ENCODE data around the gene MSH3. TPM values are rescaled to one million over a fixed set of nuclear protein-coding genes. Genes with fewer than 3 reads are reported as not detected.

Gene MSH3
- polyA plus RNA-seq, 3 donors: 4.5 to 9.9 (median 8.0) TPM

GRCh38 chr5:80654054-80654390 lies 430 bp upstream of the MSH3 start:
- peak overlapping the region; percentile 83 for H3K9ac ChIP-seq (ENCODE audit: insufficient read depth, low read length, poor library complexity, severe bottlenecking)
- Mint-ChIP-seq H3K9me3 (peaks cover 0 to 2% (median 0%) of the 10 kb centered on the region in 7 donors), H3K27ac (peak overlapping the region in 1 of 7 donors; percentile 65), H3K4me3 (peak overlapping the region; percentile 73 to 87), H3K27me3 (ENCODE audit: low read depth in 3 of 3) (no peaks in the 10 kb centered on the region), H3K36me3 (peaks cover 25 to 33% of the 10 kb centered on the region in 2 donors), H3K4me1 (peaks cover 23% of the 10 kb centered on the region)
- H3K4me3 ChIP-seq (replicated peaks in 1 of 3; ENCODE audit: low read depth in 2 of 3, low read length in 3 of 3): peak overlapping the region; percentile 64 to 96 (median 95)
- H4K20me1 ChIP-seq (ENCODE audit: insufficient read depth, low read length): peaks cover 15% of the 10 kb centered on the region
- no peak overlapping the region for H2AFZ ChIP-seq (ENCODE audit: insufficient read depth, low read depth, low read length, poor library complexity, severe bottlenecking)
- H3K27ac ChIP-seq (ENCODE audit: low read depth in 1 of 2, low read length in 2 of 2): peak overlapping the region in 1 of 2 donors; percentile 53
- peaks cover 17 to 21% of the 10 kb centered on the region in 2 donors for H3K36me3 ChIP-seq (replicated peaks in 1 of 2; ENCODE audit: control insufficient read depth in 1 of 2, insufficient read depth in 2 of 2, low read length in 2 of 2)
- H3K4me2 ChIP-seq (replicated peaks; ENCODE audit: extremely low read depth, low read length, poor library complexity, severe bottlenecking): peak overlapping the region; percentile 94
- H3K9me3 ChIP-seq (replicated peaks in 1 of 2; ENCODE audit: control insufficient read depth in 1 of 2, insufficient read depth in 1 of 2, low read length in 2 of 2): peaks cover 0 to 2% of the 10 kb centered on the region in 2 donors
- intact Hi-C loops (cut with micrococcal nuclease): no loop called here
- no peaks in the 10 kb centered on the region for H3K27me3 ChIP-seq (ENCODE audit: control insufficient read depth in 2 of 2, insufficient read depth in 2 of 2, low read length in 2 of 2)
- TF ChIP-seq CTCF (IDR thresholded peaks at IDR 0.05): no peak
- peaks cover 52% of the 10 kb centered on the region for H3K79me2 ChIP-seq (ENCODE audit: insufficient read depth, low read length)
- under 1% methylated on average over 20 of the region's 24 CpGs for WGBS (ENCODE audit: insufficient coverage)
- peaks cover 18 to 25% of the 10 kb centered on the region in 2 donors for H3K4me1 ChIP-seq (ENCODE audit: control insufficient read depth in 1 of 2, insufficient read depth in 2 of 2, low read length in 2 of 2)
- no peak for DNase-seq

- H3K27me3 ChIP-seq (ENCODE audit: control insufficient read depth in 2 of 2, insufficient read depth in 2 of 2, low read length in 2 of 2): no peaks in the 10 kb centered on the region
- H3K4me2 ChIP-seq (replicated peaks; ENCODE audit: extremely low read depth, low read length, poor library complexity, severe bottlenecking): peak overlapping the region; percentile 94
- peaks cover 18 to 23% of the 10 kb centered on the region in 2 donors for H3K4me1 ChIP-seq (ENCODE audit: control insufficient read depth in 1 of 2, insufficient read depth in 2 of 2, low read length in 2 of 2)
- peak in 2 of 3 donors; percentile 3 to 8 for DNase-seq
- WGBS (ENCODE audit: insufficient coverage): 0% methylated on average over 1 of the region's 7 CpGs
- peak overlapping the region; percentile 64 to 96 (median 95) for H3K4me3 ChIP-seq (replicated peaks in 1 of 3; ENCODE audit: low read depth in 2 of 3, low read length in 3 of 3)
- Mint-ChIP-seq H3K27me3 (ENCODE audit: low read depth in 3 of 3) (no peaks in the 10 kb centered on the region), H3K9me3 (peaks cover 0 to 4% (median 0%) of the 10 kb centered on the region in 7 donors), H3K27ac (peak overlapping the region; percentile 78 to 96 (median 92)), H3K36me3 (peaks cover 36 to 46% of the 10 kb centered on the region in 2 donors), H3K4me3 (peak overlapping the region; percentile 87 to 91), H3K4me1 (peaks cover 26% of the 10 kb centered on the region)
- peak overlapping the region; percentile 93 for H2AFZ ChIP-seq (ENCODE audit: insufficient read depth, low read depth, low read length, poor library complexity, severe bottlenecking)
- intact Hi-C loops (cut with micrococcal nuclease): no loop called here
- no peaks in the 10 kb centered on the region for H3K9me3 ChIP-seq (replicated peaks in 1 of 2; ENCODE audit: control insufficient read depth in 1 of 2, insufficient read depth in 1 of 2, low read length in 2 of 2)
- peaks cover 15% of the 10 kb centered on the region for H4K20me1 ChIP-seq (ENCODE audit: insufficient read depth, low read length)
- peak overlapping the region; percentile 83 for H3K9ac ChIP-seq (ENCODE audit: insufficient read depth, low read length, poor library complexity, severe bottlenecking)
- H3K36me3 ChIP-seq (replicated peaks in 1 of 2; ENCODE audit: control insufficient read depth in 1 of 2, insufficient read depth in 2 of 2, low read length in 2 of 2): peaks cover 29 to 34% of the 10 kb centered on the region in 2 donors
- TF ChIP-seq CTCF (IDR thresholded peaks at IDR 0.05): no peak
- peak overlapping the region; percentile 32 to 86 for H3K27ac ChIP-seq (ENCODE audit: low read depth in 1 of 2, low read length in 2 of 2)
- peaks cover 58% of the 10 kb centered on the region for H3K79me2 ChIP-seq (ENCODE audit: insufficient read depth, low read length)
These were observed 851 bp downstream of the MSH3 start for GRCh38 chr5:80655231-80655774.
